ENCODE measurements around the gene DACH1.

DNA sequence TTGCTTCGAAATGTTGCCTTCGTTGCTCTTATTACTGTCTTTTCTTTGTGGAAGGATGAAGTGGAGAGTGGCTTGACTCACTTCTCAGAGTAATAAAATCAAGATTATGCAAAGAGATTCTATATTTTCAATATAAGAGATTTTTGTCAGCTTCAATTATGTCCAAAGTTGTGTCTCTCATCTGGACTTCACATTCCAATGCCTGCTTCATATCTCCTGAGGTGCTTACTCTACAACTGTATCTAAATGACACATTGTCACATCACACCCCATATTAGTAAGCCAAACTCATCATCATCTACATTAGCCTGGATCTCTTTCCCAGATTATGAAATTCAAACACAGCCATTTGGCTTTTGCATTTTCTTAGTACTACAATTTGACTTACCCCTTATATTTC is 409.4 kb downstream of the DACH1 start:
- TF ChIP-seq ZNF749 (CRISPR knock-in tag; IDR thresholded peaks at IDR 0.05; ENCODE audit: borderline replicate concordance) (no peak), TBP (CRISPR knock-in tag; IDR thresholded peaks at IDR 0.05) (no peak), ZNF768 (CRISPR knock-in tag; IDR thresholded peaks at IDR 0.05) (no peak), GTF2F1 (IDR thresholded peaks at IDR 0.05; ENCODE audit: low read length) (no peak), CAMTA2 (CRISPR knock-in tag; IDR thresholded peaks at IDR 0.05; ENCODE audit: borderline replicate concordance) (no peak), SP1 (IDR thresholded peaks at IDR 0.05) (no peak), SP1 (CRISPR knock-in tag; IDR thresholded peaks at IDR 0.05) (no peak), ZNF33A (CRISPR knock-in tag; IDR thresholded peaks at IDR 0.05; ENCODE audit: borderline replicate concordance) (no peak)
- TF ChIP-seq, protein P1, sequence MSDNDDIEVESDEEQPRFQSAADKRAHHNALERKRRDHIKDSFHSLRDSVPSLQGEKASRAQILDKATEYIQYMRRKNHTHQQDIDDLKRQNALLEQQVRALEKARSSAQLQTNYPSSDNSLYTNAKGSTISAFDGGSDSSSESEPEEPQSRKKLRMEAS (IDR thresholded peaks at IDR 0.05) = no peak
- TF ChIP-seq, protein P2, sequence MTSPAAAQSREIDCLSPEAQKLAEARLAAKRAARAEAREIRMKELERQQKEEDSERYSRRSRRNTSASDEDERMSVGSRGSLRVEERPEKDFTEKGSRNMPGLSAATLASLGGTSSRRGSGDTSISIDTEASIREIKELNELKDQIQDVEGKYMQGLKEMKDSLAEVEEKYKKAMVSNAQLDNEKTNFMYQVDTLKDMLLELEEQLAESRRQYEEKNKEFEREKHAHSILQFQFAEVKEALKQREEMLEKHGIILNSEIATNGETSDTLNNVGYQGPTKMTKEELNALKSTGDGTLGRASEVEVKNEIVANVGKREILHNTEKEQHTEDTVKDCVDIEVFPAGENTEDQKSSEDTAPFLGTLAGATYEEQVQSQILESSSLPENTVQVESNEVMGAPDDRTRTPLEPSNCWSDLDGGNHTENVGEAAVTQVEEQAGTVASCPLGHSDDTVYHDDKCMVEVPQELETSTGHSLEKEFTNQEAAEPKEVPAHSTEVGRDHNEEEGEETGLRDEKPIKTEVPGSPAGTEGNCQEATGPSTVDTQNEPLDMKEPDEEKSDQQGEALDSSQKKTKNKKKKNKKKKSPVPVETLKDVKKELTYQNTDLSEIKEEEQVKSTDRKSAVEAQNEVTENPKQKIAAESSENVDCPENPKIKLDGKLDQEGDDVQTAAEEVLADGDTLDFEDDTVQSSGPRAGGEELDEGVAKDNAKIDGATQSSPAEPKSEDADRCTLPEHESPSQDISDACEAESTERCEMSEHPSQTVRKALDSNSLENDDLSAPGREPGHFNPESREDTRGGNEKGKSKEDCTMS (CRISPR knock-in tag; conservative IDR thresholded peaks at IDR 0.05) = no peak

All from HepG2 (cell line).